Effector memory CD8-positive, alpha-beta T cell (primary cell): Measurements from ENCODE around the gene SMIM41.
A peak's percentile ranks its signal among the peaks of the same experiment; 100 is the strongest.

Experiments used
- ATAC-seq: fragments of 150-1000 bp; cut with Tn5 transposase; replicated peaks from 2 replicates; pipeline ENCODE4 v1.10.0; 2021; ENCODE audit warnings: mild to moderate bottlenecking, moderate library complexity
- DNase-seq, 3 experiments: peaks; one replicate each; pipeline ENCODE4 v3.0.0; 2021
- H3K27ac Mint-ChIP-seq, 2 donors: one replicate each; pipeline ENCODE4 v1.8.0; 2022; ENCODE audit warnings: mild to moderate bottlenecking in 2 of 2, mixed read lengths in 2 of 2, moderate library complexity in 2 of 2
- H3K27me3 Mint-ChIP-seq, 2 donors: one replicate each; pipeline ENCODE4 v1.8.0; 2022; ENCODE audit warnings: mixed read lengths in 2 of 2
- H3K36me3 Mint-ChIP-seq: one replicate; pipeline ENCODE4 v1.8.0; 2022; ENCODE audit warnings: mild to moderate bottlenecking, moderate library complexity, mixed read lengths; ENCODE audit not compliant: insufficient read depth
- H3K4me1 Mint-ChIP-seq, 2 donors: one replicate each; pipeline ENCODE4 v1.8.0; 2022; ENCODE audit warnings: low read depth in 2 of 2, mixed read lengths in 2 of 2
- H3K4me3 Mint-ChIP-seq, 2 donors: one replicate each; pipeline ENCODE4 v1.8.0; 2022; ENCODE audit warnings: mild to moderate bottlenecking in 2 of 2, mixed read lengths in 2 of 2, moderate library complexity in 2 of 2
- H3K9me3 Mint-ChIP-seq, 2 donors: one replicate each; pipeline ENCODE4 v1.8.0; 2022; ENCODE audit warnings: mixed read lengths in 2 of 2

SMIM41 gene

GRCh38 chr12:52063082-52063924 is 16.2 kb upstream of the SMIM41 start:
- Mint-ChIP-seq H3K27ac (no peak overlapping the region), H3K4me1 (peaks cover 0 to 4% of the 10 kb centered on the region in 2 donors), H3K27me3 (peaks cover 23 to 34% of the 10 kb centered on the region in 2 donors), H3K9me3 (no peaks in the 10 kb centered on the region), H3K36me3 (no peaks in the 10 kb centered on the region), H3K4me3 (no peak overlapping the region)
- ATAC-seq (no peak), DNase-seq (no peak)

- peaks cover 3% of the 10 kb centered on the region for H3K36me3 Mint-ChIP-seq
- H3K4me3 Mint-ChIP-seq: no peak overlapping the region
- H3K4me1 Mint-ChIP-seq: peaks cover 0 to 6% of the 10 kb centered on the region in 2 donors
- no peak for ATAC-seq
- no peaks in the 10 kb centered on the region for H3K9me3 Mint-ChIP-seq
- peaks cover 23 to 34% of the 10 kb centered on the region in 2 donors for H3K27me3 Mint-ChIP-seq
- no peak for DNase-seq
- H3K27ac Mint-ChIP-seq: no peak overlapping the region
Observed at GRCh38 chr12:52063981-52064649, 15.4 kb upstream of the SMIM41 start.

- Mint-ChIP-seq H3K36me3 (peaks cover 13% of the 10 kb centered on the region), H3K9me3 (no peaks in the 10 kb centered on the region), H3K4me1 (peaks cover 18 to 27% of the 10 kb centered on the region in 2 donors), H3K4me3 (no peak overlapping the region), H3K27ac (no peak overlapping the region), H3K27me3 (peaks cover 23 to 34% of the 10 kb centered on the region in 2 donors)
- ATAC-seq (no peak), DNase-seq (no peak)
Observed at GRCh38 chr12:52066346-52067080, 13.0 kb upstream of the SMIM41 start.

- H3K4me3 Mint-ChIP-seq: no peak overlapping the region
- H3K9me3 Mint-ChIP-seq: no peaks in the 10 kb centered on the region
- peaks cover 13% of the 10 kb centered on the region for H3K36me3 Mint-ChIP-seq
- H3K4me1 Mint-ChIP-seq: peaks cover 20 to 30% of the 10 kb centered on the region in 2 donors
- peaks cover 23 to 34% of the 10 kb centered on the region in 2 donors for H3K27me3 Mint-ChIP-seq
- DNase-seq (no peak), ATAC-seq (no peak)
- H3K27ac Mint-ChIP-seq: no peak overlapping the region
Observed at GRCh38 chr12:52067081-52067374, 12.5 kb upstream of the SMIM41 start.

GRCh38 chr12:52069327-52070184 is 9.9 kb upstream of the SMIM41 start, which contains the start of gene ATG101:
Gene ATG101, plus strand, starts transcription at chr12:52069978. Its CDS starts 3,673 bp downstream, at chr12:52073651.
- Mint-ChIP-seq H3K4me3 (peak within 1 kb of the TSS; percentile 93 to 96), H3K9me3 (no peaks in the 10 kb centered on the region), H3K27me3 (peaks cover 14 to 20% of the 10 kb centered on the region in 2 donors), H3K36me3 (peaks cover 28% of the 10 kb centered on the region), H3K27ac (peak within 1 kb of the TSS; percentile 97 to 98), H3K4me1 (peaks cover 34 to 42% of the 10 kb centered on the region in 2 donors)
- ATAC-seq (peak; percentile 94), DNase-seq (peak; percentile 83 to 84 (median 83))

GRCh38 chr12:52070185-52070925 is 9.1 kb upstream of the SMIM41 start:
- ATAC-seq (no peak), DNase-seq (no peak)
- no peaks in the 10 kb centered on the region for H3K9me3 Mint-ChIP-seq
- peak overlapping the region; percentile 97 to 98 for H3K27ac Mint-ChIP-seq
- peak overlapping the region; percentile 93 to 96 for H3K4me3 Mint-ChIP-seq
- H3K27me3 Mint-ChIP-seq: peaks cover 6 to 12% of the 10 kb centered on the region in 2 donors
- H3K36me3 Mint-ChIP-seq: peaks cover 36% of the 10 kb centered on the region
- peaks cover 34 to 39% of the 10 kb centered on the region in 2 donors for H3K4me1 Mint-ChIP-seq

GRCh38 chr12:52073531-52074381 is 5.7 kb upstream of the SMIM41 start:
- Mint-ChIP-seq H3K4me1 (peaks cover 34 to 39% of the 10 kb centered on the region in 2 donors), H3K36me3 (peaks cover 54% of the 10 kb centered on the region), H3K4me3 (no peak overlapping the region), H3K9me3 (no peaks in the 10 kb centered on the region), H3K27me3 (no peaks in the 10 kb centered on the region), H3K27ac (peak overlapping the region; percentile 21 to 33)
- DNase-seq: no peak
- ATAC-seq: no peak

GRCh38 chr12:52074971-52075724 is 4.4 kb upstream of the SMIM41 start:
- ATAC-seq (no peak), DNase-seq (no peak)
- Mint-ChIP-seq H3K36me3 (peaks cover 45% of the 10 kb centered on the region), H3K27ac (no peak overlapping the region), H3K27me3 (no peaks in the 10 kb centered on the region), H3K9me3 (no peaks in the 10 kb centered on the region), H3K4me3 (no peak overlapping the region), H3K4me1 (peaks cover 28 to 32% of the 10 kb centered on the region in 2 donors)

- H3K9me3 Mint-ChIP-seq: no peaks in the 10 kb centered on the region
- DNase-seq (no peak), ATAC-seq (no peak)
- H3K4me3 Mint-ChIP-seq: no peak overlapping the region
- no peaks in the 10 kb centered on the region for H3K27me3 Mint-ChIP-seq
- H3K36me3 Mint-ChIP-seq: peaks cover 44% of the 10 kb centered on the region
- peaks cover 18 to 22% of the 10 kb centered on the region in 2 donors for H3K4me1 Mint-ChIP-seq
- no peak overlapping the region for H3K27ac Mint-ChIP-seq
Observed at GRCh38 chr12:52076811-52077210, 2.7 kb upstream of the SMIM41 start.

GRCh38 chr12:52078276-52078675 is 1.2 kb upstream of the SMIM41 start:
- DNase-seq (no peak), ATAC-seq (no peak)
- Mint-ChIP-seq H3K9me3 (no peaks in the 10 kb centered on the region), H3K4me1 (peaks cover 10 to 18% of the 10 kb centered on the region in 2 donors), H3K36me3 (peaks cover 40% of the 10 kb centered on the region), H3K27me3 (no peaks in the 10 kb centered on the region), H3K4me3 (no peak overlapping the region), H3K27ac (no peak overlapping the region)
